HEK293 (cell line): ENCODE measurements around the gene CASP2.
A peak's percentile ranks its signal among the peaks of the same experiment; 100 is the strongest.

Experiments used
- CTCF ChIA-PET: fragments of 350-600 bp; formaldehyde crosslinking; extraction: SDS; loops from one replicate; lab custom pipeline; 2021; ENCODE audit warnings: antibody characterized with exemption; lab: Yijun Ruan, JAX
- POLR2A ChIA-PET: fragments of 300-600 bp; formaldehyde crosslinking; extraction: SDS; loops from one replicate; lab custom pipeline; 2020; ENCODE audit warnings: antibody characterized with exemption, inconsistent platforms; lab: Yijun Ruan, JAX
- H3K27ac ChIP-seq: fragments of 200-500 bp; sonication (Bioruptor generic); 2 replicates; pipeline ENCODE4 v1.5.1; 2014; ENCODE audit warnings: low read depth, low read length, control low read depth, inconsistent platforms; ENCODE audit errors: extremely low read depth
- H3K36me3 ChIP-seq, 2 experiments: fragments of 200-500 bp in 1 of 2; sonication (Bioruptor generic) in 1 of 2; 1 replicate in 1 of 2; 2 replicates in 1 of 2; pipeline ENCODE4 v1.5.1; 2014 to 2017; ENCODE audit warnings: inconsistent platforms in 2 of 2, low read length in 2 of 2; ENCODE audit not compliant: control insufficient read depth in 2 of 2, insufficient read depth in 1 of 2
- H3K4me1 ChIP-seq: fragments of 200-500 bp; sonication (Bioruptor generic); 2 replicates; pipeline ENCODE4 v1.5.1; 2014; ENCODE audit warnings: mild to moderate bottlenecking, low read length, inconsistent platforms; ENCODE audit not compliant: control insufficient read depth, insufficient read depth
- H3K4me3 ChIP-seq: 2 replicates; pipeline ENCODE4 v1.5.1; 2011; ENCODE audit warnings: low read depth, mild to moderate bottlenecking, control low read depth, low read length, moderate library complexity
- H3K9me3 ChIP-seq: fragments of 200-500 bp; sonication (Bioruptor generic); 2 replicates; pipeline ENCODE4 v1.5.1; 2014; ENCODE audit warnings: low read depth, low read length, inconsistent platforms; ENCODE audit not compliant: control insufficient read depth, insufficient read depth
- GLI2 ChIP-seq: fragments of 450-650 bp; formaldehyde crosslinking; IDR thresholded peaks from 2 replicates; pipeline ENCODE4; 2017; ENCODE audit warnings: missing biosample characterization, missing genetic modification characterization, low read depth, borderline replicate concordance
- GLI4 ChIP-seq: fragments of 450-650 bp; formaldehyde crosslinking; IDR thresholded peaks from 2 replicates; pipeline ENCODE4 v1.5.1; 2016; ENCODE audit warnings: missing biosample characterization, missing genetic modification characterization
- IKZF3 ChIP-seq: fragments of 450-650 bp; IDR thresholded peaks from 2 replicates; pipeline ENCODE4 v1.5.0; 2018; ENCODE audit warnings: missing biosample characterization, mild to moderate bottlenecking, missing genetic modification characterization, moderate library complexity
- PRDM1 ChIP-seq: fragments of 450-650 bp; formaldehyde crosslinking; IDR thresholded peaks from 2 replicates; pipeline ENCODE4; 2016; ENCODE audit warnings: missing biosample characterization, missing genetic modification characterization
- SP3 ChIP-seq: fragments of 450-650 bp; formaldehyde crosslinking; IDR thresholded peaks from 2 replicates; pipeline ENCODE4 v1.5.1; 2016; ENCODE audit warnings: missing biosample characterization, missing genetic modification characterization
- ZEB2 ChIP-seq: fragments of 450-650 bp; formaldehyde crosslinking; IDR thresholded peaks from 2 replicates; pipeline ENCODE4 v1.5.1; 2016; ENCODE audit warnings: missing biosample characterization, missing genetic modification characterization
- ZIC2 ChIP-seq: fragments of 450-650 bp; formaldehyde crosslinking; IDR thresholded peaks from 2 replicates; pipeline ENCODE4 v1.5.1; 2016; ENCODE audit warnings: missing biosample characterization, missing genetic modification characterization
- ZNF112 ChIP-seq: fragments of 450-650 bp; formaldehyde crosslinking; IDR thresholded peaks from 2 replicates; pipeline ENCODE4 v1.5.0; 2017; ENCODE audit warnings: missing biosample characterization, missing genetic modification characterization
- ZNF140 ChIP-seq: fragments of 450-650 bp; formaldehyde crosslinking; IDR thresholded peaks from 2 replicates; pipeline ENCODE4 v1.5.1; 2016; ENCODE audit warnings: missing biosample characterization, missing genetic modification characterization
- ZNF266 ChIP-seq: fragments of 450-650 bp; formaldehyde crosslinking; IDR thresholded peaks from 2 replicates; pipeline ENCODE4 v1.5.1; 2016; ENCODE audit warnings: missing biosample characterization, missing genetic modification characterization, low read depth
- ZNF311 ChIP-seq: fragments of 450-650 bp; formaldehyde crosslinking; IDR thresholded peaks from 2 replicates; pipeline ENCODE4 v1.5.1; 2017; ENCODE audit warnings: missing biosample characterization, missing genetic modification characterization, borderline replicate concordance
- ZNF335 ChIP-seq: fragments of 450-650 bp; formaldehyde crosslinking; conservative IDR thresholded peaks from 2 replicates; pipeline ENCODE4 v1.5.1; 2016; ENCODE audit warnings: missing biosample characterization, missing genetic modification characterization
- ZNF366 ChIP-seq: fragments of 450-650 bp; formaldehyde crosslinking; conservative IDR thresholded peaks from 2 replicates; pipeline ENCODE4 v1.5.1; 2016; ENCODE audit warnings: missing biosample characterization, missing genetic modification characterization
- ZNF391 ChIP-seq: fragments of 450-650 bp; formaldehyde crosslinking; IDR thresholded peaks from 2 replicates; pipeline ENCODE4 v1.5.1; 2016; ENCODE audit warnings: low read depth, missing biosample characterization, missing genetic modification characterization, borderline replicate concordance
- ZNF426 ChIP-seq: fragments of 450-650 bp; formaldehyde crosslinking; IDR thresholded peaks from 2 replicates; pipeline ENCODE4 v1.5.1; 2017; ENCODE audit warnings: missing biosample characterization, missing genetic modification characterization, mild to moderate bottlenecking, inconsistent platforms, moderate library complexity
- ZNF529 ChIP-seq: fragments of 450-650 bp; formaldehyde crosslinking; IDR thresholded peaks from 2 replicates; pipeline ENCODE4 v1.5.1; 2017; ENCODE audit warnings: missing genetic modification characterization, missing biosample characterization; ENCODE audit not compliant: insufficient replicate concordance
- ZNF544 ChIP-seq: fragments of 450-650 bp; formaldehyde crosslinking; IDR thresholded peaks from 2 replicates; pipeline ENCODE4 v1.5.0; 2017; ENCODE audit warnings: missing biosample characterization, missing genetic modification characterization
- ZNF621 ChIP-seq: fragments of 450-650 bp; formaldehyde crosslinking; IDR thresholded peaks from 2 replicates; pipeline ENCODE4 v1.5.1; 2017; ENCODE audit warnings: missing biosample characterization, missing genetic modification characterization
- ZNF768 ChIP-seq: fragments of 450-650 bp; formaldehyde crosslinking; IDR thresholded peaks from 2 replicates; pipeline ENCODE4 v1.5.1; 2018; ENCODE audit warnings: missing biosample characterization, mild to moderate bottlenecking, missing genetic modification characterization
- ZNF776 ChIP-seq: fragments of 450-650 bp; formaldehyde crosslinking; IDR thresholded peaks from 2 replicates; pipeline ENCODE4 v1.5.0; 2017; ENCODE audit warnings: missing biosample characterization, missing genetic modification characterization, borderline replicate concordance
- TF ChIP-seq, protein P1 (sequence below): fragments of 450-650 bp; formaldehyde crosslinking; IDR thresholded peaks from 2 replicates; pipeline ENCODE4 v1.5.1; 2016; ENCODE audit warnings: missing biosample characterization, missing genetic modification characterization
- TF ChIP-seq, protein P2 (sequence below): fragments of 450-650 bp; formaldehyde crosslinking; IDR thresholded peaks from 2 replicates; pipeline ENCODE4 v1.5.1; 2017; ENCODE audit warnings: missing biosample characterization, missing genetic modification characterization
- TF ChIP-seq, protein P3 (sequence below): IDR thresholded peaks from 2 replicates; pipeline ENCODE4 v1.6.1; 2011; ENCODE audit warnings: mild to moderate bottlenecking, low read depth, low read length, borderline replicate concordance
- TF ChIP-seq, protein P4 (sequence below): fragments of 450-650 bp; formaldehyde crosslinking; IDR thresholded peaks from 2 replicates; pipeline ENCODE4 v1.5.1; 2016; ENCODE audit warnings: missing biosample characterization, missing genetic modification characterization

CASP2 gene

DNA sequence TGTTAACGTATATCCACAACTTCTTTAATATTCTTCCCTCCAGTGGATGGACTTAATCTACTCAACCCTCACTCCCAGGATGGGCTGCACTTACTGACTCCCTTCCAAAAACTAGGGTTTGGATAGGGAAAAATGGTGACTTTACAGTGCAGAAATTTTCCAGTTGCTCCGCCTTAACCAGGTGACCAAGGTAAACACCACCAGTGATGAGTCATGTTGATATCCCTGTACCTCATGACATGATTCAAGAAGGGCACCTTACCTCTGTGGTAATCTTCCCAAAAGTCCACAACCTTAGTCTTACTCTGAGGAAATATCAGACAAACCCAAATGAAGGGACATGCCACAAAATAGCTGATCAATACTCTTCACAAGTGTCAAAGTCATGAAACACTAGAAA, 28.4 kb upstream of the CASP2 start:
- peaks cover 0 to under 1% of the 10 kb centered on the region in 2 experiments; a peak in 1 of 3 replicates for H3K36me3 ChIP-seq
- TF ChIP-seq PRDM1 (tag by site-specific recombination) (no peak), ZNF335 (no peak), ZNF426 (tag by site-specific recombination) (no peak), SP3 (0 out of 2 replicates have a peak, but pooled peaks have one; percentile 17)
- ChIA-PET CTCF (interaction anchor here (1.5 kb wide), 1 partner anchor 19 kb away, joined by 7 read pairs; no protein-coding TSS in a partner anchor), POLR2A (interaction anchor here (1.1 kb wide), 1 partner anchor 28 kb away, joined by 5 read pairs; the partner anchor contains the start of gene CASP2)
- H3K27ac ChIP-seq = no peak overlapping the region
- no peaks in the 10 kb centered on the region for H3K4me1 ChIP-seq
- no peak overlapping the region for H3K4me3 ChIP-seq
- no peaks in the 10 kb centered on the region for H3K9me3 ChIP-seq

DNA sequence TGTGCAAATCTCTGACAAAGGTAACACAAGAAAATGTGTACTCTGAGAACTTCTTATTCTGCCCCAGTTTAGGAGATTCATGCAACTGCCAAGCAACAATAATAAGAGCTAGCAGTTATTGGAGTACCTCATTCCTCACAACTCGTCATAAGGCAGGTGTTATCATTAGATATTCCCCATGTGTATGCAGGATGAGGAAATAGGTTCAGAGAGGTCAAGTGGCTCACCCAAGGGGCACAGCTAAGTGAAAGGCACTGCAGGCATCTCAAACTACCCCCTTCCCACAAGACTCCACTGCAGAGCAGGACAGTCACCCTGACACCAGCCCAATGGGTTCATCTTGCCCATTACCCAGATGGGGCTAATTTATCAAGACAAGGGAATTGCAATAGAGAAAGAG, 26.2 kb upstream of the CASP2 start:
- POLR2A ChIA-PET = interaction anchor here (1.9 kb wide), 1 partner anchor 32 kb away, joined by 9 read pairs; no protein-coding TSS in a partner anchor
- Histone ChIP-seq H3K9me3 (no peaks in the 10 kb centered on the region), H3K36me3 (peaks cover 0 to 10% of the 10 kb centered on the region in 2 experiments; a peak in 1 of 3 replicates), H3K4me1 (no peaks in the 10 kb centered on the region), H3K4me3 (no peak overlapping the region), H3K27ac (no peak overlapping the region)
- CTCF ChIA-PET = interaction anchor here (0.6 to 1.9 kb wide), 3 partner anchors 14 to 82 kb away, joined by 3 to 6 read pairs (median 3); no protein-coding TSS in a partner anchor
- TF ChIP-seq, protein P1, sequence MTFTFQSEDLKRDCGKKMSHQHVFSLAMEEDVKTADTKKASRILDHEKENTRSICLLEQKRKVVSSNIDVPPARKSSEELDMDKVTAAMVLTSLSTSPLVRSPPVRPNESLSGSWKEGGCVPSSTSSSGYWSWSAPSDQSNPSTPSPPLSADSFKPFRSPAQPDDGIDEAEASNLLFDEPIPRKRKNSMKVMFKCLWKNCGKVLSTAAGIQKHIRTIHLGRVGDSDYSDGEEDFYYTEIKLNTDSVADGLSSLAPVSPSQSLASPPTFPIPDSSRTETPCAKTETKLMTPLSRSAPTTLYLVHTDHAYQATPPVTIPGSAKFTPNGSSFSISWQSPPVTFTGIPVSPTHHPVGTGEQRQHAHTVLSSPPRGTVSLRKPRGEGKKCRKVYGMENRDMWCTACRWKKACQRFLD (tag by site-specific recombination) = no peak
- TF ChIP-seq ZNF768 (tag by site-specific recombination) = 0 out of 2 replicates have a peak, but pooled peaks have one; percentile 17
- TF ChIP-seq ZNF266 (tag by site-specific recombination) = no peak

DNA sequence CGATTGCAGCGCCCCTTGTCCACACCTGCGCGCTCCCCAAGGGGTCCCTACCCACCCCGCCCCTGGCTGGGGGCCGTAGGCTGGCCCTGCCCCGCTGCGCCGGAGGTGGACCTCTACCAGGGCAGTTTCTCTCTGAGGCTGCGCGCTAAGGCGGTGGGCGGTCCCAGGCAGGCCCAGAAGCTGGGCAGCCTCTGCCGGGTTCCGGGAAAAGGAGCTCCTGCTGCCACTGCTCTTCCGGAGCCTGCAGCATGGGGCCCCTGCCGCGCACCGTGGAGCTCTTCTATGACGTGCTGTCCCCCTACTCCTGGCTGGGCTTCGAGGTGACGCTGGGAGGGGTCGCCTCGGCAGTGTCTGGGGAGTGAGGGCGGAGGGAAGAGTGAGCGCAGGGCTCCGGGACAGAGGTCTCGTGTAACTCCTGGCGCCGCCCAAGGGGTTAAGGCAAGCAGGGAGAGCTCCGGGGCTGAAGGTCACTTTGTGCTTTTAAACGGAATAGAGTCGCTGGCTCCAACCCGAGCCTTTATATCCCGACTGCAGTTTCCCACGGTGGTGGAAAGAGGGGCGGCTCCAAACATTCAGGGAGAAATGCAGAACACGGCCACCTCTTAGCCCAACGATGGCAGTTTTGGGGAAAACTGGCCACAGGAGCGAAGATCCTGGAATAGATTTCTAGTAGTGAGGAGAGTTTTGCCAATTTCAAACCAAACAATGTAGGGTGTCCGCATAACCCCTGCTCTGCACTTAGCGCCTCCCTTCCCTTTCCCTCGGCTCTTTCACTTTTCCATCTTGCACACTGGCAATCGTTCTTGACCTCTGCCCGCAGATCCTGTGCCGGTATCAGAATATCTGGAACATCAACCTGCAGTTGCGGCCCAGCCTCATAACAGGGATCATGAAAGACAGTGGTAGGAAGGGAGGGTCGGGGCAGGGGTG, 24.6 kb upstream of the CASP2 start, which contains the start of gene GSTK1:
Gene GSTK1 (plus strand): TSS at position 176 of the 930 bp plus-strand sequence. CDS start 73 bp downstream, at position 249.
- H3K4me1 ChIP-seq = no peaks in the 10 kb centered on the region
- H3K36me3 ChIP-seq = peaks cover 0 to 27% of the 10 kb centered on the region in 2 experiments; a peak in 1 of 3 replicates
- peak within 1 kb of the TSS; percentile 26; the same call in 1 of the 2 replicates for H3K27ac ChIP-seq
- peak within 1 kb of the TSS; percentile 78 for H3K4me3 ChIP-seq
- POLR2A ChIA-PET = interaction anchor here (0.6 to 1.9 kb wide), 16 partner anchors 9 to 46 kb away, joined by 3 to 17 read pairs (median 4); partner anchors contain the start of gene CASP2
- H3K9me3 ChIP-seq = no peaks in the 10 kb centered on the region
- CTCF ChIA-PET = interaction anchor here (0.9 to 2.1 kb wide), 5 partner anchors 23 to 48 kb away, joined by 3 to 9 read pairs (median 6); no protein-coding TSS in a partner anchor
- TF ChIP-seq GLI4 (tag by site-specific recombination) (no peak), ZNF529 (no peak), IKZF3 (peak; percentile 42), ZNF391 (tag by site-specific recombination) (no peak), ZNF621 (tag by site-specific recombination) (no peak), ZNF140 (tag by site-specific recombination) (no peak), ZNF544 (tag by site-specific recombination) (no peak), ZNF776 (tag by site-specific recombination) (no peak), ZNF112 (tag by site-specific recombination) (no peak), ZIC2 (tag by site-specific recombination) (peak; percentile 87), ZNF311 (tag by site-specific recombination) (no peak), ZNF366 (tag by site-specific recombination) (no peak), GLI2 (tag by site-specific recombination) (no peak), ZEB2 (tag by site-specific recombination) (no peak)
- TF ChIP-seq, protein P2, sequence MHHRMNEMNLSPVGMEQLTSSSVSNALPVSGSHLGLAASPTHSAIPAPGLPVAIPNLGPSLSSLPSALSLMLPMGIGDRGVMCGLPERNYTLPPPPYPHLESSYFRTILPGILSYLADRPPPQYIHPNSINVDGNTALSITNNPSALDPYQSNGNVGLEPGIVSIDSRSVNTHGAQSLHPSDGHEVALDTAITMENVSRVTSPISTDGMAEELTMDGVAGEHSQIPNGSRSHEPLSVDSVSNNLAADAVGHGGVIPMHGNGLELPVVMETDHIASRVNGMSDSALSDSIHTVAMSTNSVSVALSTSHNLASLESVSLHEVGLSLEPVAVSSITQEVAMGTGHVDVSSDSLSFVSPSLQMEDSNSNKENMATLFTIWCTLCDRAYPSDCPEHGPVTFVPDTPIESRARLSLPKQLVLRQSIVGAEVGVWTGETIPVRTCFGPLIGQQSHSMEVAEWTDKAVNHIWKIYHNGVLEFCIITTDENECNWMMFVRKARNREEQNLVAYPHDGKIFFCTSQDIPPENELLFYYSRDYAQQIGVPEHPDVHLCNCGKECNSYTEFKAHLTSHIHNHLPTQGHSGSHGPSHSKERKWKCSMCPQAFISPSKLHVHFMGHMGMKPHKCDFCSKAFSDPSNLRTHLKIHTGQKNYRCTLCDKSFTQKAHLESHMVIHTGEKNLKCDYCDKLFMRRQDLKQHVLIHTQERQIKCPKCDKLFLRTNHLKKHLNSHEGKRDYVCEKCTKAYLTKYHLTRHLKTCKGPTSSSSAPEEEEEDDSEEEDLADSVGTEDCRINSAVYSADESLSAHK (tag by site-specific recombination) = no peak
- TF ChIP-seq, protein P3, sequence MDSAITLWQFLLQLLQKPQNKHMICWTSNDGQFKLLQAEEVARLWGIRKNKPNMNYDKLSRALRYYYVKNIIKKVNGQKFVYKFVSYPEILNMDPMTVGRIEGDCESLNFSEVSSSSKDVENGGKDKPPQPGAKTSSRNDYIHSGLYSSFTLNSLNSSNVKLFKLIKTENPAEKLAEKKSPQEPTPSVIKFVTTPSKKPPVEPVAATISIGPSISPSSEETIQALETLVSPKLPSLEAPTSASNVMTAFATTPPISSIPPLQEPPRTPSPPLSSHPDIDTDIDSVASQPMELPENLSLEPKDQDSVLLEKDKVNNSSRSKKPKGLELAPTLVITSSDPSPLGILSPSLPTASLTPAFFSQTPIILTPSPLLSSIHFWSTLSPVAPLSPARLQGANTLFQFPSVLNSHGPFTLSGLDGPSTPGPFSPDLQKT = no peak
- TF ChIP-seq, protein P4, sequence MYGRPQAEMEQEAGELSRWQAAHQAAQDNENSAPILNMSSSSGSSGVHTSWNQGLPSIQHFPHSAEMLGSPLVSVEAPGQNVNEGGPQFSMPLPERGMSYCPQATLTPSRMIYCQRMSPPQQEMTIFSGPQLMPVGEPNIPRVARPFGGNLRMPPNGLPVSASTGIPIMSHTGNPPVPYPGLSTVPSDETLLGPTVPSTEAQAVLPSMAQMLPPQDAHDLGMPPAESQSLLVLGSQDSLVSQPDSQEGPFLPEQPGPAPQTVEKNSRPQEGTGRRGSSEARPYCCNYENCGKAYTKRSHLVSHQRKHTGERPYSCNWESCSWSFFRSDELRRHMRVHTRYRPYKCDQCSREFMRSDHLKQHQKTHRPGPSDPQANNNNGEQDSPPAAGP = peak; percentile 69; the same call in 1 of the 2 replicates
